Thyroid gland (tissue), 4 donors: Measurements from ENCODE around the gene SGK1.

Source experiments
- CTCF ChIP-seq, 6 experiments: fragments of 200-600 bp in 3 of 6; fragments of 450-650 bp in 3 of 6; sonication (generic) in 3 of 6; IDR thresholded peaks; one replicate each; pipeline ENCODE4 v1.5.1; 2016 to 2019; ENCODE audit warnings: antibody characterized with exemption in 6 of 6, mild to moderate bottlenecking in 2 of 6, inconsistent platforms in 1 of 6, moderate library complexity in 1 of 6
- POLR2A ChIP-seq, 2 donors: fragments of 450-650 bp; IDR thresholded peaks; one replicate each; pipeline ENCODE4 v1.6.1; 2017; ENCODE audit warnings: antibody characterized with exemption in 2 of 2, mild to moderate bottlenecking in 2 of 2, moderate library complexity in 1 of 2

GRCh38 chr6:134258849-134259306 is 59.0 kb downstream of the SGK1 start:
- TF ChIP-seq POLR2A (IDR thresholded peaks at IDR 0.05) = no peak
- no peak for TF ChIP-seq CTCF (IDR thresholded peaks at IDR 0.05)
